Fibroblast of villous mesenchyme (primary cell): ENCODE data around the gene INPP1. TPM values are rescaled to one million over a fixed set of nuclear protein-coding genes. Genes with fewer than 3 reads are reported as not detected.

Experiments used
- DNase-seq: peaks from one replicate; pipeline ENCODE4 v3.0.0-alpha.2; 2010; ENCODE audit warnings: low read depth
- H3K4me3 ChIP-seq: 2 replicates; pipeline ENCODE4 v1.5.1; 2011; ENCODE audit warnings: low read depth, mild to moderate bottlenecking, low read length
- CTCF ChIP-seq: IDR thresholded peaks from 2 replicates; pipeline ENCODE4 v1.5.1; 2012; ENCODE audit warnings: low read depth, mild to moderate bottlenecking, low read length; ENCODE audit not compliant: insufficient read depth
- total RNA-seq: library from RNA; depleted of rRNA; stranded (reverse); fragments of >200 nt; gene quantifications from 2 replicates; pipeline ENCODE4 v1.2.3, GENCODE V29; 2012

The INPP1 gene
- total RNA-seq, 1 donor = 14.2 TPM

- no peak overlapping the region for H3K4me3 ChIP-seq
- DNase-seq = no peak
- TF ChIP-seq CTCF = no peak
Measured at GRCh38 chr2:190340369-190340768, 3.0 kb upstream of the INPP1 start.

DNA sequence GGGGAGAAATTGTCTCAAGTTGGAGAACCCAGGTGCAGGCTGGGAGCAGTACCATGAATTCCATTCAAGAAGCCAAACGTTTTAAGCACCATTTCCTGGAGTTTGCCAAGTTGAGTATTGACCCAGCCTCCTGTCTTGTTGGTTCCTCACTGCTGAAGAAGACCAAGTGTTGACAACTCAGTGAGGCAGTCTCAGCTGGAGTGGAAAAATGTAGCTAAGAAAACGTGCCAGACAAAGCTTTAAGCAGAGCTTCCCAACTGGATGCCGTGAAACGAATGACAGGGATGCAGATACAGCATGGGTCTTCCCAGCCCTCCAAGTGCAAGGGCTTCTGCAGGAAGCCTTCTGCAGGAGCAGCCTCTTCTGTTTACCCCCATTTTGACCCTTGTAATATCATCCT is 778 bp upstream of the INPP1 start:
- no peak overlapping the region for H3K4me3 ChIP-seq
- DNase-seq = no peak
- no peak for TF ChIP-seq CTCF

- no peak for TF ChIP-seq CTCF
- peak overlapping the region; percentile 60 for H3K4me3 ChIP-seq
- no peak for DNase-seq
Measured at GRCh38 chr2:190343089-190343535, 277 bp upstream of the INPP1 start.

DNA sequence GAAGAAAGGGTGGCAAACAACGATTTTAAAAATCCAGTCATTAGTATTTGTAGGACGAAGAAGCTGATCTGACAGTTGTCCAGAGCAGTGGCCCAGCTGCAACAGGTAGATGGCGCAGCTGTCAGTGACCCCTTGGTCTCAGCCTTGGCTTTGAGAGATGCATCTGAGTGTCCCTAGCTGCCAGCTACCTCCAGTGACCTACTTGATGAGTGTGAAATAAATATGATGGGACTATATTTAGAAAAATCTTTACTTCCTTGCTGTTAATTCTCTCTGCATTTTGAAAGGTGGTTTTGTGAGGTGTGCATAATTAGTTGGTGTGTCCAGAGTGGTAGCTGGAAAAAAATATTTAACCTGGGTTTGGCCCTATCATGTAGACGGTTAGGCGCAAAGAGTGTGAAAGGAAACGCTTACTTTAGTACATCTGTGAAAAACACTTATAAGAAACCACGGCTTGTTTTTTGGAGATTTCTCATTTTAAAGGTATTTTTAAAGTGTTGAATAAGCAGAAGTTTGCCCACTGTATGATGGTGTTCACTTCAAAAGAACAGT is 963 bp downstream of the INPP1 start:
- peak overlapping the region; percentile 60 for H3K4me3 ChIP-seq
- peak; percentile 29 for TF ChIP-seq CTCF
- no peak for DNase-seq

DNA sequence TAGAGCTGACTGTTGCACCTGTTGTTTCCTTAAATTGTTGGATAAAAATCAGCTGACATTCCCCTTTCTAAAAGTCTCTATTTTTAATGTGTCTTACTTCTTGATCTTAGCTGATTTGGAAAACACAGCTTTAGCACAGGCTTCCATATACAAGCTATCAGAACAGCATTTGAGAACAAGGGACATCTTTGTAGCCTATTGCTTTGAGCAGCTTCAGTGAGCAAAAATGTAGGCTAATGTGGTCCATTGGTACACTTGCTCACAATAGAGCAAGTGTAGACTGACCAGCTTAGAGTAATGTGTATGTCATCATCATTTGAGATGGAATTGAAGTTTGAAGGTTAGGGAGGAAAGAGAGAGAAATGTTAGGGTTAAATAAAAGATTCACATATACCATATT is 7.0 kb downstream of the INPP1 start:
- DNase-seq = no peak
- TF ChIP-seq CTCF = no peak
- H3K4me3 ChIP-seq = no peak overlapping the region

- TF ChIP-seq CTCF = no peak
- no peak overlapping the region for H3K4me3 ChIP-seq
- DNase-seq = no peak
Measured at GRCh38 chr2:190351955-190352354, 8.6 kb downstream of the INPP1 start.
